ENCODE results near the gene CYFIP1. TPM values are rescaled to one million over a fixed set of nuclear protein-coding genes. Genes with fewer than 3 reads are reported as not detected.
A peak's percentile ranks its signal among the peaks of the same experiment; 100 is the strongest.

The CYFIP1 gene
- total and polyA plus RNA-seq, 11 donors = 7.6 to 111 (median 32.8) TPM

DNA sequence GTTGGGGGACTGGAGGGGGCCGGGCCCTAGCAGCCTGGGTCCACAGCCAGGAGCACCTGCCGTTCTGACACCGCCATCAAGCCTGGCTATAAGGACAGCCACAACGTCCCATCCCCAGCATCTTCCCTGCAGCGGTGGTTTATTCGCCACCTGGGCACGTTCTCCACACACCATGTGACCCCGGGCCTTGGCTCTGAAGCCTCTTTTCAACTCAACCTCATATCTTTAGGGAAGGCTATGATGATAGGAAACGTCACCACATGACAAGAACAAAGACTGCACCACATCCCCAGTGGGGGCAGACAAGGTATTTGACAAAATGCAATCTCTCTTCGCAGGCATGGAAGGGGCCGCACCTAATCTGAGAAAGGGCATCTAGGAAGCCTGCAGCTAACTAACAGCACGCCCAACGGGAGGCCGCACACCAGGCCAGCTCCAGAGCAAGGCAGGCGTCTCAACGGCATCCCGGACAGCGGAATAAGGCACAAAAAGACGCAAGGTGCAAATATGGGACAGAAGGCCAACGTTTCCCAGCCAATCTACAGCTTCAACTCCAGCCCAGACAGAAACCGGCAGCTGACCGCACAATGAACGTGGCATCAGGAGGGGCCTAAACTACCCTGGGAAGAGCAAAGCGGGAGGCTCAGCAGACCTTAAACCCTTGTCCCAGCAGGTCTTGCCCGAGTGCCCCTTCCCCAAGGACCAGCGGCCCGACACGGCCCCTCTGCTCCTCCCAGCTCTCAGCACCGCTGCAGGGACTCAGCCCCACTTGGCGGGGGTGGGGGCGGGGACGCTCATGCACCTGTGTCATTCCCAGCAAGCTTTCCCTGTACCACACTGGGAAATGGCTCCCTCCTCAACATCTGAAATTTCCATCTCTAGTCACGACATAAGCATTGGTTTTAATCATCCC, 99.8 kb downstream of the CYFIP1 start:
- Histone ChIP-seq H3K27me3 (no peaks in the 10 kb centered on the region), H3K27ac (no peak overlapping the region), H3K9me3 (no peaks in the 10 kb centered on the region), H3K4me3 (no peak overlapping the region), H3K4me1 (no peaks in the 10 kb centered on the region), H3K36me3 (peaks cover 0 to 87% (median 76%) of the 10 kb centered on the region in 9 donors)
- intact Hi-C loops (cut with DNase I) = no loop called here
- TF ChIP-seq POLR2A (IDR thresholded peaks at IDR 0.05) (no peak), CTCF (IDR thresholded peaks at IDR 0.05) (no peak)
- 86 to 89% (median 88%) methylated on average over 30 to 33 of the region's 33 CpGs for WGBS, 4 donors
- DNase-seq (no peak), ATAC-seq (peak in 1 of 4 donors; percentile 9)

DNA sequence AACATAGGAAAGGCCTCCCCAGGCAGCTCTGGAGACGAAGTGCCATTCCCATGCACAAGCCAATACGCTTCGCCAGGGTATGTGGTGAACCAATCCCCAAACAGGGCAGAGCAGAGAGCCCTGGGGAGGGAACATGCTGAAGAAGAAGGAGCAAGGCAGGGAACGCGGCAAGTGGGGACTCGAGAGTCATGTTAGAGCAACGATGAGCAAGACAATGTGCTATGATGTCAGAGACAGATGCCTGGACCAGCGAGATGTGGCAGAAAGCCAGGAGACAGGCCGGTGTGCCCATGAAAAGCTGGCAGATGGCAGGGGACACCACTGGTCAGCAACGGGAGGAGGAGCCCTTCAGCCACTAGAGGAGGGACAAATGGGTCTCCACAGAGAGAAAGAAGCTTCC, 102.1 kb downstream of the CYFIP1 start:
- intact Hi-C loops (cut with DNase I) = loop anchor here in 1 of 10 donors (10.0 kb wide), 1 partner anchor 73 kb away; no protein-coding TSS in a partner anchor
- Histone ChIP-seq H3K27me3 (no peaks in the 10 kb centered on the region), H3K4me3 (no peak overlapping the region), H3K36me3 (peaks cover 0 to 100% (median 96%) of the 10 kb centered on the region in 9 donors), H3K9me3 (no peaks in the 10 kb centered on the region), H3K4me1 (peaks cover 0 to 3% (median 0%) of the 10 kb centered on the region in 12 donors), H3K27ac (no peak overlapping the region)
- TF ChIP-seq CTCF (IDR thresholded peaks at IDR 0.05) = no peak
- no peak for TF ChIP-seq POLR2A (IDR thresholded peaks at IDR 0.05)
- ATAC-seq = peak in 3 of 4 donors; percentile 7 to 17 (median 14)
- 77 to 91% (median 82%) methylated on average over 10 of the region's 10 CpGs for WGBS, 4 donors
- DNase-seq = no peak

GRCh38 chr15:22877607-22878006, 102.6 kb downstream of the CYFIP1 start:
- 90 to 95% (median 93%) methylated on average over 8 of the region's 8 CpGs for WGBS, 4 donors
- no peak for DNase-seq
- no peaks in the 10 kb centered on the region for H3K27me3 ChIP-seq
- TF ChIP-seq POLR2A (IDR thresholded peaks at IDR 0.05) (no peak), CTCF (IDR thresholded peaks at IDR 0.05) (no peak)
- ATAC-seq = peak in 2 of 4 donors; percentile 5 to 17
- no peak overlapping the region for H3K4me3 ChIP-seq
- no peaks in the 10 kb centered on the region for H3K9me3 ChIP-seq
- peaks cover 0 to 4% (median 0%) of the 10 kb centered on the region in 12 donors for H3K4me1 ChIP-seq
- H3K36me3 ChIP-seq = peaks cover 0 to 100% (median 97%) of the 10 kb centered on the region in 9 donors
- intact Hi-C loops (cut with DNase I) = loop anchor here in 1 of 10 donors (10.0 kb wide), 1 partner anchor 73 kb away; no protein-coding TSS in a partner anchor
- no peak overlapping the region for H3K27ac ChIP-seq

DNA sequence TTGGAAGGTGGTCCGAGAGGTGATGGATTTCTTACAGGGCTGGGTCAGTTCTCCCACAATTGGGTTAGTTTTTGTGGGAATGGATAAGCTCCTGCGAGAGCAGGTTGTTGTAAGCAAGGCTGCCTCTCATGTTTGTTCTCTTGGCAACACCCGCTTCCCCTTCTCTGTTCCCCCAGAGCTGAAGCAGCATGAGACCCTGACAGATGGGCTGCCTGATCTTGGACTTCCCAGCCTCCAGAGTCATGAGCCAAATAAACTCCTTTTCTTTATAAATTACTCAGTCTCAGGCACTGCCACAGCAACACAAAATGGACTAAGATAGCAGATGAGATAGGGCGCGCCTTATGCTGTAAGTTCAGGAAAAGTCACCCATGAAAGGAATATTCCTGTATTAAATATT, 103.1 kb downstream of the CYFIP1 start:
- no peaks in the 10 kb centered on the region for H3K9me3 ChIP-seq
- no peak overlapping the region for H3K4me3 ChIP-seq
- peaks cover 0 to 100% (median 97%) of the 10 kb centered on the region in 9 donors for H3K36me3 ChIP-seq
- peaks cover 0 to 4% (median 0%) of the 10 kb centered on the region in 12 donors for H3K4me1 ChIP-seq
- H3K27me3 ChIP-seq = no peaks in the 10 kb centered on the region
- ATAC-seq (no peak), DNase-seq (no peak)
- no peak for TF ChIP-seq POLR2A (IDR thresholded peaks at IDR 0.05)
- TF ChIP-seq CTCF (IDR thresholded peaks at IDR 0.05) = no peak
- WGBS, 4 donors = 97 to 99% (median 97%) methylated on average over 5 of the region's 5 CpGs
- intact Hi-C loops (cut with DNase I) = loop anchor here in 1 of 10 donors (10.0 kb wide), 1 partner anchor 72 kb away; no protein-coding TSS in a partner anchor
- H3K27ac ChIP-seq = no peak overlapping the region

All from heart left ventricle (tissue), 16 donors.